Lower leg skin (tissue), 4 donors: ENCODE measurements around the gene NFATC2. TPM values are rescaled to one million over a fixed set of nuclear protein-coding genes. Genes with fewer than 3 reads are reported as not detected.

Experiments used
- DNase-seq, 2 donors: peaks; one replicate each; pipeline ENCODE4 v3.0.0-alpha.2; 2019; ENCODE audit warnings: low spot score in 2 of 2
- H3K4me3 ChIP-seq: fragments of 200-600 bp; sonication (generic); 2 replicates; pipeline ENCODE4 v1.5.1; 2017; ENCODE audit warnings: mild to moderate bottlenecking, low read depth; ENCODE audit not compliant: poor library complexity, severe bottlenecking
- CTCF ChIP-seq, 3 donors: fragments of 450-650 bp; IDR thresholded peaks; one replicate each; pipeline ENCODE4 v1.5.1; 2016; ENCODE audit warnings: antibody characterized with exemption in 3 of 3, mild to moderate bottlenecking in 3 of 3, moderate library complexity in 2 of 3
- POLR2A ChIP-seq, 2 donors: fragments of 450-650 bp; IDR thresholded peaks; one replicate each; pipeline ENCODE4 v1.6.1; 2016 to 2017; ENCODE audit warnings: antibody characterized with exemption in 2 of 2, mild to moderate bottlenecking in 1 of 2, moderate library complexity in 1 of 2
- WGBS, 2 donors: methylation state at CpG; one replicate each; pipeline ENCODE4 v1.1.5; 2018; 5-methylcytosine and 5-hydroxymethylcytosine counted together
- intact Hi-C: fragments of 100-400 bp; cut with DNase I; formaldehyde crosslinking; loops from one replicate; pipeline ENCODE4 v1.15.0; 2023; ENCODE audit warnings: low total_unique reads
- total RNA-seq, 4 donors: library from RNA; depleted of rRNA; stranded (reverse); fragments of >200 nt; gene quantifications; one replicate each; pipeline ENCODE4 v1.1.0, GENCODE V29; 2016

Gene NFATC2
- total RNA-seq, 4 donors from 2014 or later, result 4.0 to 10.4 (median 5.1) TPM

GRCh38 chr20:51360451-51361201 is 181.9 kb downstream of the NFATC2 start:
- DNase-seq, result no peak
- TF ChIP-seq CTCF (IDR thresholded peaks at IDR 0.05), result no peak
- no peak for TF ChIP-seq POLR2A (IDR thresholded peaks at IDR 0.05)
- 76 to 79% methylated on average over 13 of the region's 13 CpGs for WGBS, 2 donors
- H3K4me3 ChIP-seq, result no peak overlapping the region
- intact Hi-C loops, result no loop called here

DNA sequence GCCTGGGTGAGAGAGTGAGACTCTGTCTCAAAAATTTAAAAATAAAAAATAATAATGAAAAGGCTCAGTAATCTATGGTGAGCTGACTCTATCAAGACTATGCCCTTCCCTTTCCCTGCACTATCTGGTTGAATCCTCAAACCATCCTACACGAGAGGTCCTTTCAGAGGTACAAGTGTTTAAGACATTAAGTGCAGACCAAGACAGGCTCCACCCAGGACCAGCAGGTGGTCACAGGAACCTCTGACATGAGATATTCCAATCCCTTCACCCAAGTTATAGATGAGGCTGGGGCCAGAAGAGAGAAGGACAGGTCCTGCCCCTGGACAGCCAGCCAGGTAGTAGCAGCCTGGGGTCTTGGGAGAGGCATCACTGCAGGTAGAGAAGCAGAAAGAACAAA is 182.6 kb downstream of the NFATC2 start:
- intact Hi-C loops, result no loop called here
- DNase-seq, result no peak
- H3K4me3 ChIP-seq, result no peak overlapping the region
- TF ChIP-seq CTCF (IDR thresholded peaks at IDR 0.05) (no peak), POLR2A (IDR thresholded peaks at IDR 0.05) (no peak)
- 77 to 86% methylated on average over 1 of the region's 1 CpG for WGBS, 2 donors

GRCh38 chr20:51359401-51359800 is 183.1 kb downstream of the NFATC2 start:
- TF ChIP-seq CTCF (IDR thresholded peaks at IDR 0.05), result no peak
- TF ChIP-seq POLR2A (IDR thresholded peaks at IDR 0.05), result no peak
- 79 to 80% methylated on average over 3 of the region's 3 CpGs for WGBS, 2 donors
- no peak for DNase-seq
- no peak overlapping the region for H3K4me3 ChIP-seq
- intact Hi-C loops, result no loop called here

- no peak for DNase-seq
- 86 to 88% methylated on average over 3 of the region's 3 CpGs for WGBS, 2 donors
Observed at GRCh38 chr20:51358032-51358724, 184.3 kb downstream of the NFATC2 start.

GRCh38 chr20:51357543-51357942 is 185.0 kb downstream of the NFATC2 start:
- 96 to 100% methylated on average over 1 of the region's 1 CpG for WGBS, 2 donors
- TF ChIP-seq CTCF (IDR thresholded peaks at IDR 0.05), result no peak
- no peak for TF ChIP-seq POLR2A (IDR thresholded peaks at IDR 0.05)
- H3K4me3 ChIP-seq, result no peak overlapping the region
- intact Hi-C loops, result no loop called here
- DNase-seq, result no peak

More at GRCh38 chr20:51358032-51358724, 184.3 kb downstream of the NFATC2 start:
- TF ChIP-seq CTCF (IDR thresholded peaks at IDR 0.05), result no peak
- no peak for TF ChIP-seq POLR2A (IDR thresholded peaks at IDR 0.05)
- H3K4me3 ChIP-seq, result no peak overlapping the region
- intact Hi-C loops, result no loop called here
